Endothelial cell (in vitro differentiated cells): ENCODE measurements around the gene ADAM33. TPM values are rescaled to one million over a fixed set of nuclear protein-coding genes. Genes with fewer than 3 reads are reported as not detected.

Source experiments
- DNase-seq: peaks from one replicate; pipeline ENCODE4 v3.0.0; 2021; ENCODE audit warnings: low spot score
- H3K27ac Mint-ChIP-seq: one replicate; pipeline ENCODE4 v1.8.0; 2021; ENCODE audit warnings: mixed read lengths, inconsistent platforms; ENCODE audit not compliant: unreplicated experiment
- H3K27me3 Mint-ChIP-seq: one replicate; pipeline ENCODE4 v1.8.0; 2021; ENCODE audit warnings: mild to moderate bottlenecking, moderate library complexity, mixed read lengths, inconsistent platforms; ENCODE audit not compliant: unreplicated experiment
- H3K36me3 Mint-ChIP-seq: one replicate; pipeline ENCODE4 v1.8.0; 2021; ENCODE audit warnings: mild to moderate bottlenecking, low read depth, mixed read lengths, inconsistent platforms; ENCODE audit not compliant: unreplicated experiment
- H3K4me1 Mint-ChIP-seq: one replicate; pipeline ENCODE4 v1.8.0; 2021; ENCODE audit warnings: mild to moderate bottlenecking, mixed read lengths, inconsistent platforms; ENCODE audit not compliant: unreplicated experiment
- H3K4me3 Mint-ChIP-seq: one replicate; pipeline ENCODE4 v1.8.0; 2021; ENCODE audit warnings: mild to moderate bottlenecking, mixed read lengths, inconsistent platforms; ENCODE audit not compliant: unreplicated experiment
- H3K9me3 Mint-ChIP-seq: one replicate; pipeline ENCODE4 v1.8.0; 2021; ENCODE audit warnings: mixed read lengths, inconsistent platforms; ENCODE audit not compliant: unreplicated experiment
- CTCF ChIP-seq: fragments of 200-600 bp; sonication (generic); IDR thresholded peaks from one replicate; pipeline ENCODE4 v1.5.0; 2021; ENCODE audit warnings: antibody characterized with exemption; ENCODE audit not compliant: unreplicated experiment
- total RNA-seq: library from RNA; stranded (reverse); fragmentation: NEBNext Ultra II Directional; extraction: Animal tissue kit (Norgen Biotek cat#: 25700); gene quantifications from one replicate; pipeline ENCODE4 v1.2.1, GENCODE V29; 2021; ENCODE audit not compliant: unreplicated experiment

The ADAM33 gene
- total RNA-seq, 1 donor from 2014 or later, result 0.23 TPM

DNA sequence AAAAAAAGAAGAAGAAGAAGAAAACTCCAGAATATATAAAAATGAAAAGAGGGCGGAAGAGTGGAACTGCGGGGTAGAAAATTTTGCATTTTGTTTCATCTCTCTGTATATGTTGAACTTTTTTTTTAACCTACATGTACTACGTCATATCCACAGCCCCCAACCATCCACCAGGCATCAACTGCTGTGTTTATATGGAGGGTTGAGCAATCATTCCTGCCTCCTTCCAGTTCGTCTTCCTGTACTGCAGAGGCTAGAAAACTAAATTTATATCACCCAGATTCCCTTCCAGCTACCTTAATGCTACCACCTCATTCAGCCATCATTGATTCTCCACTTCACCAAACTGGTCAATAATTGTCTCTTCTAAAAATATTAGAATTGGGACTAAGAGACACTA lies 40.1 kb upstream of the ADAM33 start:
- H3K9me3 Mint-ChIP-seq, result no peaks in the 10 kb centered on the region
- H3K36me3 Mint-ChIP-seq, result no peaks in the 10 kb centered on the region
- H3K4me3 Mint-ChIP-seq, result no peak overlapping the region
- TF ChIP-seq CTCF, result no peak
- no peak for DNase-seq
- H3K27me3 Mint-ChIP-seq, result peaks cover 4% of the 10 kb centered on the region
- H3K4me1 Mint-ChIP-seq, result peaks cover 2% of the 10 kb centered on the region
- H3K27ac Mint-ChIP-seq, result no peak overlapping the region

GRCh38 chr20:3720626-3721025 lies 38.8 kb upstream of the ADAM33 start:
- peaks cover 2% of the 10 kb centered on the region for H3K4me1 Mint-ChIP-seq
- H3K9me3 Mint-ChIP-seq, result no peaks in the 10 kb centered on the region
- no peak for DNase-seq
- H3K36me3 Mint-ChIP-seq, result peaks cover 3% of the 10 kb centered on the region
- H3K27ac Mint-ChIP-seq, result no peak overlapping the region
- TF ChIP-seq CTCF, result no peak
- H3K27me3 Mint-ChIP-seq, result peaks cover 4% of the 10 kb centered on the region
- no peak overlapping the region for H3K4me3 Mint-ChIP-seq

DNA sequence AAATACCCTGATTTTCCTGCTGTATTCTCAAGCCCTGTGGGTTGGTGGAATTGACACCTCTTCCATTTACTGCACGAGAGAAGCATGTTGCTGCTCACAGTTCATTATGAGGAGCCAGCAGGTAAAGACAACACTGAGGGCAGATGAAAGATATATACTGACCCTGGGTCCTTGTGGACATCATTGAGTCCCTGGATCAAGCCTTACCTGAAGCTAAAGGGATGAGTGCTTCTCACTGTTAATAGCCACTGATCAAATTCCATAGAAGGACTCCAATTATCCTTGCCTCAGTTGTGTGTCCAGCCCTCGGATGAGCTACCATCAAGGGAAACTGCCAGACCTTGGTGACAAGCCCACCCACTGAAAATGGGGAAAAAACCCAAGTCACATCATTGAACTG lies 38.3 kb upstream of the ADAM33 start:
- Mint-ChIP-seq H3K9me3 (no peaks in the 10 kb centered on the region), H3K27ac (no peak overlapping the region), H3K36me3 (peaks cover 3% of the 10 kb centered on the region), H3K27me3 (peaks cover 4% of the 10 kb centered on the region), H3K4me3 (no peak overlapping the region), H3K4me1 (peaks cover 2% of the 10 kb centered on the region)
- no peak for TF ChIP-seq CTCF
- DNase-seq, result no peak

- no peak for DNase-seq
- H3K27me3 Mint-ChIP-seq, result peaks cover 3% of the 10 kb centered on the region
- peaks cover 3% of the 10 kb centered on the region for H3K36me3 Mint-ChIP-seq
- H3K27ac Mint-ChIP-seq, result no peak overlapping the region
- TF ChIP-seq CTCF, result no peak
- no peaks in the 10 kb centered on the region for H3K9me3 Mint-ChIP-seq
- H3K4me3 Mint-ChIP-seq, result no peak overlapping the region
- H3K4me1 Mint-ChIP-seq, result peaks cover 5% of the 10 kb centered on the region
Observed at GRCh38 chr20:3719046-3719445, 37.2 kb upstream of the ADAM33 start.

GRCh38 chr20:3716195-3716834 lies 34.5 kb upstream of the ADAM33 start:
- Mint-ChIP-seq H3K9me3 (no peaks in the 10 kb centered on the region), H3K27ac (no peak overlapping the region), H3K27me3 (peaks cover 4% of the 10 kb centered on the region), H3K36me3 (peaks cover 3% of the 10 kb centered on the region), H3K4me1 (peaks cover 5% of the 10 kb centered on the region), H3K4me3 (no peak overlapping the region)
- peak; percentile 65 for DNase-seq
- TF ChIP-seq CTCF, result peak; percentile 25
